ENCODE data around the gene PELI2.

Gene PELI2, protein sequence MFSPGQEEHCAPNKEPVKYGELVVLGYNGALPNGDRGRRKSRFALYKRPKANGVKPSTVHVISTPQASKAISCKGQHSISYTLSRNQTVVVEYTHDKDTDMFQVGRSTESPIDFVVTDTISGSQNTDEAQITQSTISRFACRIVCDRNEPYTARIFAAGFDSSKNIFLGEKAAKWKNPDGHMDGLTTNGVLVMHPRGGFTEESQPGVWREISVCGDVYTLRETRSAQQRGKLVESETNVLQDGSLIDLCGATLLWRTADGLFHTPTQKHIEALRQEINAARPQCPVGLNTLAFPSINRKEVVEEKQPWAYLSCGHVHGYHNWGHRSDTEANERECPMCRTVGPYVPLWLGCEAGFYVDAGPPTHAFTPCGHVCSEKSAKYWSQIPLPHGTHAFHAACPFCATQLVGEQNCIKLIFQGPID

DNA sequence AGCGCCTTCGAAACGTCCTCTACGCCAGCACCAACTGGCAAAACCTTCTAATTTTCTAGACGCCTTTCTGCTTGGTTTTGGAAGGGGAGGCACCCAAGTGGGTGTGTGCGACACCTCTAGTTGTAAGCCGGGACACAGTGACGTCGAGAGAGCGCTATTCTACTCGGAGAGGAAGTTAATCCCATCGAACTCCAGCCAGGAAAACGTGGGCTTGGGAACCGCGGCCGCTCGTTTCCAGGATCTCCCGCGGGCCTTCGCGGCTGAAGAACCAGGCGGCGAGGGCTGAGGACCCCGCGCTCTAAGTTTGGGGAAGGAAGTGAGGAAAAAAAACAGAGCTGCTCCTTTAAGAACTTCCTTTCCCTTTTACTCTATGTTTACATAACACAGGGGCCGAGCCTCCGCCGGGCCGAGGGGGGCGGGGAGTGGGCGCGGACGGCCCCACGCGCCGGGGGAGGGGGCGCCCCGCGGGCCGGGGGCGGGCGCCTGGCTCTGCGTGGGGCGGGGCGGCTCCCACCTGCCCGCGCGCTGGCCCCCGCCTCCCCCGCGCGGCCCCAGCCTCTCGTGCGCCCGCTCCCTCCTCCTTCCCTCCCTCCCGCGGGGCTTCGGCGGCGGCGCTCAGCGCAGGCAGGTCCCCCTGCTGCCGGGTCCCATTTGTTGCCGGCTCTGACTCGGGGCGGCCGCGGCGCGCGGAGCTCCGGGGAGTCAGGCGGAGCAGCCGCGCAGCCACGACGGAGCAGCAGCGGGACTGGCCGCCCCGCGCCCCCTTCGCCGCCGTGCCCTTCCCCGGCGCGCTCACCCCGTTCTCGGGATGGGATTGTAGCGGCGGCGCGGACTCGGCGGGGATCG, at the start of gene PELI2:
Gene PELI2, plus strand, starts transcription at position 647 of the 846 bp plus-strand sequence. CDS start 250 bp downstream, outside the sequence.
- DNase-seq: peak; percentile 97

DNA sequence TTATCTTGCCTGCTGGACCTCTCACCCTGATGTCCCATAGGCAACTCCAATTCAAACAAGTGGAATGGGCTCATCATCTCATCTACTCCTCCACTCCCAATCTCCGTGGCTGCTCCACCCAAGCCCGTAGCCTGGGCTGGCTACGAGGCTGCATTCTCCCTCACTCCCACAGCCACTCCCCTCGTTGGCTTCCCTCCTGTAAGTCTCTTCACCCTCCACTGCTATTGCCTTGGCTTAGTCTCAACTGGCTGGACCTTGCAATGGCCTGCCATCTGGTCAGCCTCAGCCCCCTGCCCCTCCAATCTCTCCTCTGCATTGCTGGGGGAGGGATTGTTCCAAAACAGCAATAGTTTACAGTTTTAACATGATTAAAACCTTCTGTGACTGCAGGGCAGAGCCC, 44.4 kb upstream of the PELI2 start:
- DNase-seq: no peak

DNA sequence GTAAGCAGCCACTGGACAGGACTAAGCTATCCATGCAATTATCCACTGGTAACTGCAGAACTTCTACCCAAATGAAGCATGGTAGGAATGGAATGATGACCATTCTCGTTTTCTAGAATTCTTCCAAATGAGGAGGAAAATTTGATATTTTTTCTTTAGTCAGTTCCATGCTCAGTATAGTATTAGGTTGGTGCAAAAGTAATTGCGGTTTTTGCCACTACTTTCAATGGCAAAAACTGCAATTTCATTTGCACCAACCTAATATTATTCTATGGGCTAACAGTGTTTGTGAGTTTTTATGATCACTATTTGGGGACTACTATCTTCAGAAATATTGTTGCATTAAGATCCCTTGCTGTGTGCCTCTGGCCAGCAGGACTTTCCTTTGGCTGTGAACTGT, 42.9 kb upstream of the PELI2 start:
- DNase-seq: no peak

DNA sequence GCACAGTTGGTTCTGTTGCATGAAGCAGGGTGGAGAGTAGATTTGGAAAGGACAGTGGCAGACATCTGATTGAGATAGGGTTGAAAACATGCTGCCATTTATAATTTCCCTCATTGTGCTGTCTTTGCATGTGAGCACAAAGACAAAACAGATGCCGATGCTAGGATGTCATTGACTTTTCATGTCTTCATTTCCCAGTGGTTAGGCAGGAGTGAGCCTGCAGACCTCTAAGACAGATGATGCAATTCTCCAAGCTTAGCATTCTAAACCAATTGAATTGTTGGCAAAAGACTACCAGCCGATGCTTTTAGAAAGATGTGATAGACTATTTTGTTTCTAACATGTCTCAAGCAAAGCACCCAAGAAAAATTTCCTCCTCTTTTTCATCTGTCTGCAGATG, 37.1 kb upstream of the PELI2 start:
- DNase-seq: no peak

DNA sequence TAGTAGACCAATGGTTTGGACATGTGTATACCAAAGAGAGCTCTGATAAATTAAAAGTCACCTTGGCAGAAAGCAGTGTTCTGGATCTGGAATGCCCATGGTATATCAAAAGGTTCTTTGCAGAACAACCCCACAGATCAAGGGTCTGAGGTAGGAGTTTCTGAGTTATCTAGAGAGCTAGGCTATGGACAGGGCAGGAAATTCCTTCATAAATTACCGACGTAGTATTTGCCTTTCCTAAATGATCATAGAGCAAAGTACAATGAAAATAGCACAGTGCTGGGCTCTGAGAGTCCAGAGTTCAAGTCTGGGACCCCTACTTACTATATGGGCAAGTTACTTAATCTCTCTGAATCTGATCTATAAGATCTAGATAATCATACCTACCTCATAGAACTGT, 35.3 kb upstream of the PELI2 start:
- no peak for DNase-seq

DNA sequence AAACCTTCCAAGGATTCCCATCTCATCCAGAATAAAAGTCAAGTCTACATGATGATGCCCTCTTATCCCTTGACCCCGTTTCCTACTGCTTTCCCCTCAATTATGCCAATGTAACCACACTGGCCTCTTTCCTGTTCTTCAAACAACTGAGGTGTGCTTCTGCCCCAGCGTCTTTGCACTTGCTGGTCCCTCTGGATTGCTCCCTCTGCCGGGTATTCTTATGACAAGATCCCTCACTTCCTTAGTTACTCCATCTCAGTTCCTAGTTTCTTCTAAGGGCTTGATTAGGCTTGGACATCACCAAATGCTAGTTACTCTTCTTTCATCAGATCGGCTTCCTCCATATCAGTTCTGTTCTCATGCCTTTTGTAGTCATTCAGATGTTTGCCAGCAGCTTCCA, 32.7 kb upstream of the PELI2 start:
- no peak for DNase-seq

DNA sequence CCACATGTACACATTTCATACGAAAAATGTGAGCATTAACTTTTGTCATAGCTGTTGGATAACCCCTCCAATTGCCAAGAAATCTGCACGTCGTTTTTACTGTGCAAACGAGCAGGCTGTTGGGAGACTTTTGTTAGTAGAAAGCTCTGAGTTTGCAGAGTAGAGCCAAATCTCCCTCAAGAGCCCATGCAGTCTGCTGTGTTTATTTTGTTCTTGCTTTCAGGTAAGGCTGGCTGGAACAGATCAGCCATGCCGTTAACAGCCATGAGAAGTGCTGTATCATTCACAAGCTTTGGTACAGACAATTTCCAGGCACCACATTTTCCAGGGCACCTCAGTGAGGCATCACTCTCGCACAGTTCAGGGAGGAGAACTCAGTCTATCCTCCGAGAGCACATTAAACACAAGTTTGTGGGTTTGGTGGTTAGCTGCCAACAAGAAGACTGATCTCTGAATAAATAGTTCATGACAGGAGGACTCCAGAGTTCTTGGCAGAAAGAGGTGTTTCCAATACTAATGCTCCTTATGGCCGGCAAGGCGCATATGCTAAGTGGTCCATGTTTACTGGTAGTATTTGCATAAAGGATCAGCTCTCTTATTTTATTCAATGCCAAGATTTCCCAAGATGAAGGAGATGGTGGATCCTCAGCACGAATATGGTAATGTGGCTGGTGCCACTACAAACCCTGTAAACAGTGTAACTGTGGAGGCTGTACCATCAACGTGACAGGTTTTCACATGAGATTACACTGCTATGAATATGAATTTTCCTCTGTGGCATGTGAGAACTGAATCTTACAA, 30.3 kb upstream of the PELI2 start:
- DNase-seq: peak; percentile 69

DNA sequence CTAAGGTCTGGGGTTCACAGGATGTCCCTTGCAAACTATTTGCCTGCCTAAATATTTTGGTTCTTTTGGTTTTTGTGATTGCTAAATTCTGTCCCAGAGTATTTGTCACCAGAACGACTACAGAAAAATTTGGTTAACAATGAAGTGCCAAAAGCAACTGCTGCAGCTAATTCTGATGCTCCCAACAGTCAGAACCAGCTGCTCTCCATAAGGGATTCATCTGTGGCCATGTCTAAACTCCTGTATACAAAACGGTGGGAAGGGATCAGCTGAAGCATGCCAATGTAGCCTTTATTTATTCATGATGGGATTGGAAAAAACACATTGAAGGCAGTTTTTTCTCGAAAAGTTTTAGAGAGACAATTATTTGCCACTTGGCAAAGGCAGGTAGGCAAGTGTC, 29.3 kb upstream of the PELI2 start:
- no peak for DNase-seq

DNA sequence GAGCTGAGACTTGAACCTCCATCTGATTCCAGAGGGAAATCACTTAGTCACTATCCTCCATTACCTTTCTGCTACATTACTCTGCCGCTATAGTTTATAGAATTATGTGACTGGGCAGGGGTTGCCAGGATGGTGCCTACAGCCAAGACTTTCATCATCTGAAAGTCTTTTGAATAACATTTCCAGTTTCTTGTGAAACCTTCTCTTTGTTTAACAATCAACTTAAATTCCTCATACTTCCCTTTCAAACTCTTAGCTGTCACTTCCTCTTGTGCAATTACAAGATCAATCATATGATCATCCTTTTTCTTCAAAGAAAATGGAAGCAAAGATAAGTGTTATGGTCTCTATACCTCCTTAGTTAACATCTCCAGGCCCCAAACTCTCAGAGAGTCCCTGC, 25.4 kb upstream of the PELI2 start:
- DNase-seq: no peak

DNA sequence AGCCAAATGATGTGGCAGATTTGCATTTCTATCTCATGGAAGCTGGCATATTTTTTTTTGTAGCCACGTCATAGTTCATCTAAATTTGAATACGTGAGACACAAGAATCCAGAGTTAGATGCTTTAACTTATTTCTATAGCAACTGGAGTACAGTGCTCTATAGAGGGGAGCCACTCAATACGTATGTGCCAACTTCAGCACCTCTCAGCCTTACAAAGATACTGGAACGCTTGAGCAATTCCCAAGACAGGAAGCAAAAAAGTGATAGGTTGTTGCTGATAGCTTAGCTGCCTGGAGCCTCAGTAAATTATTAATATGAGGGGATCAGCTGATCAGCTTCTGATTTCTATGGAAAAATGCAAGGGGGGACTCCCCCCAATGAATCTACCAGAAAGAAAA, 24.1 kb upstream of the PELI2 start:
- no peak for DNase-seq

DNA sequence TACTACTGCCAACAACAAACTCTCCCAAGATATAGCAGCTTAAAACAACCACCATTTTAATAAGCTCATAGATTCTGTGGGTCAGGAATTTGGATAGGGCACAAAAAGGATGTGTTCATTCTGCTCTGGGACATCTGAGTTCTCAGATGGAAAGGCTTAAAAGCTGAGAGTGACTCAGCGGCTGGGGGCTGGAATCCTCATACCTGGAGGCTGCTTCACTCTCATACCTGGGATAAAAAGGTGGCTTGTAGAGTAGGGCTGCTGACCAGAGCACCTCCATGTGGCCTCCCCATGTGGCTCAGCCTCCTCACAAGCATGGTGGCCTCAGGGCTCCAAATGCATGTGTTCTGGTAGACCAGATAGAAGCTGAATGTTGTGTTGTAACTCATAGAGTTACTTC, 20.2 kb upstream of the PELI2 start:
- DNase-seq: no peak

DNA sequence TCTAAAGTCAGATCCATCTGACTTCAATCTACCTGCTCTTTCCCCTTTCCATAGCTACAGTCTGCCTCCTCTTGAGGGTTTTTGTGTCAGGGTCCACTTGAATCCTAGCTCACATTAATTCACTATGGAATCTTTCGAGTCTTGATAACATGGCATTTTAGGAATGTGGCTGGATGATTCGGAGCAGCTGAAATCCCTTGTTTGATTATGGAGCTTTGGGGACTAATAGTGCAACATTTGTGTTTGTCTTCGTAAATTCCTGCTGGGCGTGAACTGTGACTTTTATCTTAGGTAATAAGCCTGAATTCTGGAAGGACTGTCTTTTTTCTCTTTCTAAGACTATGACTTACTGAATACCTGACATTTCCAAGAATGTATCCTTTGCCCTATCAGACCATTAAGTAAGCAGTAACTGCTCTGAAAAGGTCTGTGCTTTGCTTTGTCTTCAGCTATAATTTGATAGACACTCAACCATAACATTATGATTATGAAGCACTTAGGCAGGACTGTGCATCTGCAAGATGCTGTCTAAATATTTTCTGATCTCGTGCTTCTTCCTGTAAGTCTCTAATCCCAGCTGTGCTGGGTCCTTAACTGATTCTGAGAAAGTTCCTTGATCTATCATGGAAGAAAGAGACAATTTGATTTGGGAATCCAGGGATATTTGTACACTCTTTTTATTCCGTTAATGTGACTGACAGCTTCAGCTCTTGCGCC, 19.0 kb upstream of the PELI2 start:
- peak; percentile 30 for DNase-seq

DNA sequence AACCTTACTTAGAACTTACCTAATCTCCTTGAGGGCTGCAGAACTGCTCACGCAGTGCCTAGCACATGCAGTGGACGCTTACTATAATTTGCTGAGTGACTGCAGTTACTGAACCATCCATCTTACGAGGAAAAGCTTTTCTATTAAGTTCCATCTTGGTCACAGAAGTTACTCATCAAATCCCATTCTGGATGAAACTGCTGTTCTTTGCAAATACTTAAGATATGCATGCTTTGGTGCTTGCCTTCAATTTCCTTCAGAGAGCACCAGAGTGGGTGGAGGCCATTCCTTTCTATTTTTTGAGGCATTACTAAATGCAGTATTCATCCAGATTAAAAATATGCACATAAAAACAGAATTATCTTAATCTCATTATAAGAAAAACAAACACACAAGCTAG, 17.7 kb upstream of the PELI2 start:
- DNase-seq: no peak

DNA sequence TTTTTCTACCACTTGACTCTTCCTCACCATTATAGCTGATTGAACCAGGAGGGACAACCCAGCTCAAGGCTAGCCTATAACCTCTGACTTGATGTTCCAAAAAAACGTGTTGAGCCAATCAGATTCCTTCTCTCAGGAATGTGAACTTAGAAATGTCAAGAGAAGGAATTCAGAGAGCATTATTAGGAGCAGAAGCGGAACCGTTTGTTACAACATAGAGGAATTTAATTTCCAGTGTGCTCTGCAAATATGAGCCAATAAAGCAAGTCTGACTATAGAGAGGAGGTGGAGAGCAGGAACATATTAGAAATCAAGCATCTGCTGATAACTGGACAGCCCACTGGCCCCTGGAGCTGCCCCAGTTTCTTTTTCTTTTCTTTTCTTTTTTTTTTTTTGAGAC, 15.3 kb upstream of the PELI2 start:
- DNase-seq: no peak

DNA sequence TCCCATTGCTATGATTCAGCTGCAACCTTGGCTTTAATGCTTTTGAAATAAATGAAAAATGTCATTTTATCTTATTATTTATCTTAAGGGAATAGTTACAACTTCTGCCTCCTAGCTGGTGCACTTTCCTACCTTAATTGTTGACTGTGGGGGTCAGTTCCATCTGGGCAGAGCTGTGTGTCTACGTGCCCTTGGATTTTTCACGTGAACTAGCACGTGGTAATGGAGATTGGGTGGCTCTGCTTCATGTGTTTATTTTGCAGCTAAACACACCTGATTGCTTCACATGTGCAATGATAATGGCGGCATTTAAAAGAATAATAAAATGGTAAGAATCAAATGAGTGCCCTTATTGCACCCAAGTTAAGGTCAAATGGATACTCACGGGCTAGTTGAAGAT, 10.6 kb upstream of the PELI2 start:
- no peak for DNase-seq

DNA sequence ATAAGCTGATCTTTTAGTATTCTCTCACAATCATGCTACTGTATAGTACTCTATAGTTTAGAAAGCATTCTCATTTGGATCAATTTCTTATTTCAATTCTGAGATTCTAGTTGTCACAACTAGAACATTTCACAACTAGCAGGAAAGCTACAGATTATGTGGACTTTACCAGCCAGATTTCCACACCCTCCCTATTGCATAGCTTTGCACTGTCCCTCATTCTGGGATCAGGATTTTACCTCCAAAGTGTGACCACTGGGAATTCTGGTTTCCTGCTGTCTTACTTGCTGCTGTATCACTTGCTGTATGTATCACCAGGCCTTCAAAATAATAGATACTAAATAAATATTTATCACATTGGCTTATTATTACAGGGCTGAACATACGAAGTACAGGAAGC, 10.2 kb upstream of the PELI2 start:
- no peak for DNase-seq

DNA sequence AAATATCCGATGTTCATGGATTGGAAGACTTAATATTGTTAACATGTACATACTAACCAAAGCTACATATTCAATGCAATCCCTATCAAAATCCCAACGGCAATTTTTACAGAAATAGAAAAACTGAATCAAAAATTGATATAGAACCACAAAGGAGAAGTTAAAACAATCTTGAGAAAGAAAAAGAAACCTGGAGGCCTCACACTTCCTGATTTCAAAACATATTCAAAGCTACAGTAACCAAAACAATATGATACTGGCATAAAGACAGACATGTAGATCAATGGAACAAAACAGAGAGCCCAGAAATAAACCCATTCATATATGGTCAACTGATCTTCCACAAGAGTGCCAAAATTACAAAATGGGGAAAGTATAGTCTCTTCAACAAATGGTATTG, 5.4 kb upstream of the PELI2 start:
- DNase-seq: no peak

DNA sequence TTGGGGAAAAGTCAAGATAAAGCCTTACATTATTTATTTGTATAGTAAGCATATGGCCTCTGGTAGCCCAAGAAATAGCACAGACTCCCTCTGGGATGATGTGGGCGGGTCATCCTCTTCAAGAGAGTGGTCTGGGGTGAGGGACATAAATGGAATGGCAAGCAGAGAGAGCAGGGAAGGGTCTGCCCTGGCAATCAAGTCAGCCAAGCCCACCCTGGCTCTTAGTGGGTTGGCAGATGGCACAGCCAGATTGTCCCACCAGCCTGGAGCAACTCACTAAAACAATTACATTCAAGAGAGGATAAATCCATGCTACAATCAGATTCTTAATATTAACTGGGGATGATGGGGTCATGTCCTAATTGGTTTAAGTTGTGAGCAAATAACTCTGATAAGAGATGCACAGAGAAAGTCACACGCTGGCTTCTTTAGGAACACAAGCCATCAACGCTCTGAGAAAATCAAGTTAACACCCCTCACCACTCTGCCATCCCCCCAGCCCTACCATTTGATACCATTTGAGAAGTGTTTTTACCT, 2.8 kb upstream of the PELI2 start:
- peak; percentile 54 for DNase-seq

DNA sequence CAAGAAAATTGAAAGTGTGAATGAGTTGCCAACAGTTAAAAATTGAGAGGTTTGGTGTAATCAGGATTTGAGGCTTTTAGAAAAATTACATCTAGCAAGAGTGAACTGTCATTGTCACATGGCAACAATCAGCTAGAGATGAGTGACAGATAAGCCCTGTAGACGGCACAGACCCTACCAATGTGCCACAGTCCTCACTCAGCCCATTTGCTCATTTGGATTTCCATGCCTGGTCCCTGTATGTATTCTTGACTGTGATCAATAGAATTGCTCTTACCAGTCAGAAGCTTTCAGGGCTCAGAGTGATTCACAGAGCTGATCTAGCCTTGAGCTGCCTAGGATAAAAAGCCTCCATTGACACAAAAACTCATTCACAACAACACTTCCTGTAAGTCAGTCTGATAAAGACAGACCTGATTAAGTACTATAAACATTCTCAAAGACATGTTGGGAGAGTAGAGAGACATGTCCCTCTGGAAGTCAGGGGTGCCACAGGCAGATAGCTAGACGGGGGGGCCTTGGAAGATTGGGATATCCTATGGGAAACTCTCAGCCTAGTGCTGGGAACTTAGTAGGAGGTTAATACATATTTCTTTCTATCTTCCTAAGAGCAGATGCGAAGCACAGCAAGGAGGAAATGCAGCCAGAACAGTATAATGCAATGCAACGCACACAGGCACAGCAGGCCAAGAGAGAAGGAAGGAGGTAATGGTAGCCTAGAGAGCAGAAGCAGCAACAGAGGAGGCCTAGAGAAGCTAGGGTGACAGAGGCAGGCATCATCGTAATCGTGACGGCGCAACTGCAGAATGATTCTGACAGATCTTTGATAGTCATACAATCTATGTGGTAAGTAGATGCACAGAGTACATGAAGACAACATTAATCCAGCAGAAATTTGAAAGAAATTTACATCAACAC, 2.0 kb upstream of the PELI2 start:
- peak; percentile 71 for DNase-seq

DNA sequence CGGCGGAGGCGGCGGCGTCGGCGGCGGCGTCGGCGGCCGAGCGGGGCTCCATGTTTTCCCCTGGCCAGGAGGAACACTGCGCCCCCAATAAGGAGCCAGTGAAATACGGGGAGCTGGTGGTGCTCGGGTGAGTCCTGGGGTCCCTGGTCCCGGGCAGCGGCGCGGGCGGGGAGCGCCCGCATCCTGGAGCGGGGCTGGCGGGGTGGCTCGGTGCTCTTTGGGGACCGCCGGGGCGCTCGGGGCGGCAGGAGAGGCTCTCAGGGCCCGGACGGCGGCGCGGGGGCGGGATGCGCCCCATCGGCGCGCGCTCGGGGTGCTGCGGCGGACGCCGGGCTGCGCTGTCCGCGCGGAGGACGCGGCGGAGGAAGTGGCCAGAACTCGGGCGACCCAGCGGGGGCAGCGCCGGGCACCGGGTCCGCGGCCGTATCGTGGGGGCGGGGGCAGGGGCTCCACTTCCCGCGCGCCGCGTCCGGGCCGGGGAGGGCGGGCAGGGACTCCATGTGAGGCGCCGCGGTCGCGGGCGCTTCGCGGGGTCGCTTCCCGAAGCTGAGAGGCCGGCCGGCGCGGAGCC, 485 bp downstream of the PELI2 start:
- peak; percentile 78 for DNase-seq

Measured in NCI-H69 (cell line).